ENCODE measurements around the gene IER3IP1. TPM values are rescaled to one million over a fixed set of nuclear protein-coding genes. Genes with fewer than 3 reads are reported as not detected.
"Not testable (repeated sequence)": the region's sequence is repeated elsewhere in the genome, so short reads cannot be mapped to it uniquely, and the experiment has no call there.

The IER3IP1 gene, protein sequence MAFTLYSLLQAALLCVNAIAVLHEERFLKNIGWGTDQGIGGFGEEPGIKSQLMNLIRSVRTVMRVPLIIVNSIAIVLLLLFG
- total RNA-seq (10 to 100 TPM; 15.6 to 19.0 TPM), polyA plus RNA-seq (20.9 TPM)

DNA sequence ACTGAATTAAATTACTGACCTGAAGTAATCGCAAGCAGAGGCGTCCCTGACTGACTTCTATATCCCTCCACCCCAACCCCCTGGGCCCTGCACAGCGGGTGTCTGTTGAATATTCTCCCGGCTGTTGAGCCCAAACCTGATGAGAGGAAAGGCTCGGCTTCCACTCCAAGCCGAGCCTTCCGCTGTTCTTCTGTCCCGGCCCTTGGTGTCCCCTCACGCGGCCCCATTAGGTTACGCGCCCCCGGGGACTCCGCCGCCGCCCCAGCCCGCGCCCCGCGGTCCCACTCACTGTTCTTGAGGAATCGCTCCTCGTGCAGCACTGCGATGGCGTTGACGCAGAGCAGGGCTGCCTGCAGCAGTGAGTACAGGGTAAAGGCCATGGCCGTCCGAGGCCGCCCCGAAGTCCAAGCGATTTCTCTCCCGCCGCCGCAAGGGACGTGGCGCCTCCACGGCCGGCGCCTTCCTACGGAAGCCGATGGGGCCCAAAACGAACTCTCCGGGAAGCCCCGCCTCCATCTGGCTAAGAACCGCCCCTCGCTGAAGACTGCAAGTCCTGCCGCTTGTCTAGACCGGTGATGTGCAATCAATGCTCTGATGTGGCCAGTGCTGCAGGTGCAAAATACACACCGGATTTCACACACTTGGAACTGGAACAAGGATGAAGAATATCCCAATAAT lies at the start of gene IER3IP1:
IER3IP1 (minus strand) TSS at position 467 of the 678 bp plus-strand sequence; CDS start at position 380, 87 bp downstream.
- H3K27ac Mint-ChIP-seq, result peak within 1 kb of the TSS; percentile 49 to 95 (median 78)
- H3K9me3 Mint-ChIP-seq, result no peaks in the 10 kb centered on the region
- no peaks in the 10 kb centered on the region for H3K27me3 ChIP-seq (ENCODE audit: insufficient read depth, low read length, poor library complexity, severe bottlenecking)
- DNase-seq, result peak; percentile 80 to 90 (median 81)
- no peaks in the 10 kb centered on the region for H3K9me3 ChIP-seq (ENCODE audit: low read length)
- CTCF ChIA-PET, result interaction anchor here (1.3 kb wide), 1 partner anchor 25 kb away, joined by 4 read pairs; the partner anchor contains the start of gene HDHD2
- peaks cover 0 to 9% (median 0%) of the 10 kb centered on the region in 3 donors for H3K36me3 Mint-ChIP-seq
- POLR2A ChIA-PET, result no interaction called here
- H3K4me3 ChIP-seq (ENCODE audit: low read length), result peak within 1 kb of the TSS; percentile 79
- H3K4me3 Mint-ChIP-seq, result peak within 1 kb of the TSS in 5 of 7 donors; percentile 40 to 75 (median 69)
- peaks cover 7 to 11% of the 10 kb centered on the region in 2 donors for H3K27me3 Mint-ChIP-seq
- H3K4me1 ChIP-seq (ENCODE audit: insufficient read depth, low read length), result peaks cover 25% of the 10 kb centered on the region
- H3K36me3 ChIP-seq (ENCODE audit: insufficient read depth, low read length), result no peaks in the 10 kb centered on the region
- peaks cover 0 to 11% (median 2%) of the 10 kb centered on the region in 3 donors for H3K4me1 Mint-ChIP-seq
- peak within 1 kb of the TSS; percentile 62 for H3K27ac ChIP-seq (ENCODE audit: low read depth, low read length)

DNA sequence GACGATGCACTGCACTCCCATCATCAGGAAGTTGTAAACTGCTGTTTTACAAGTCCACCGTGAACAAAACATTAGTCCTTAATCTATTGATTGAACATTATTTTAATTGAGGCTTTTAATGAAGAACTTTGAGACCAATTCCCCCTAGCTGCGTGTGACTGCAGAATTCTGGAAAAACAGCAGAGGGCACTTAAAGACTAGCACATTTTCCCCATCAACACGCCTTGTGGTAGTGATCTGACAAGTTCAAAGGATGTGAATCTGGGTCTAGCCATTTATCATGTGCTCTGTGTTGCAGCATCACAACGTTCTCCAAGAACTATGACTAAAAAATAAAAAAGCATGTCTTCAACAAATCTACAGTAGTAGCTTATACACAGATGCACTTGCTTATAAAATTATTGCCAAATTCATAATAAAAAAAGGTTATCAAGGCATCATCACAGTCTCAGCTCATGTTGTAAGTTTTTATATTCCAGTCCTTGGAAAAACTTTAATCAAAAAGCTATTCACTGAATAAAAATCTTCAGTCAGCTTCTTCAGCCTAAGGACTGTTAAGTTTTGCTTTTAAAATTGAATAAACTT lies 39.5 kb upstream of the IER3IP1 start:
- Mint-ChIP-seq H3K27me3 (peaks cover 16 to 77% of the 10 kb centered on the region in 2 donors), H3K27ac (no peak overlapping the region), H3K4me3 (no peak overlapping the region), H3K36me3 (no peaks in the 10 kb centered on the region), H3K9me3 (no peaks in the 10 kb centered on the region), H3K4me1 (no peaks in the 10 kb centered on the region)
- Histone ChIP-seq H3K4me1 (ENCODE audit: insufficient read depth, low read length) (no peaks in the 10 kb centered on the region), H3K36me3 (ENCODE audit: insufficient read depth, low read length) (no peaks in the 10 kb centered on the region), H3K4me3 (ENCODE audit: low read length) (no peak overlapping the region), H3K9me3 (ENCODE audit: low read length) (no peaks in the 10 kb centered on the region), H3K27me3 (ENCODE audit: insufficient read depth, low read length, poor library complexity, severe bottlenecking) (no peaks in the 10 kb centered on the region), H3K27ac (ENCODE audit: low read depth, low read length) (no peak overlapping the region)
- ChIA-PET CTCF (interaction anchor here (1.1 kb wide), 1 partner anchor 11 kb away, joined by 4 read pairs; no protein-coding TSS in a partner anchor), POLR2A (no interaction called here)
- DNase-seq, result peak in 1 of 5 donors; percentile 4

DNA sequence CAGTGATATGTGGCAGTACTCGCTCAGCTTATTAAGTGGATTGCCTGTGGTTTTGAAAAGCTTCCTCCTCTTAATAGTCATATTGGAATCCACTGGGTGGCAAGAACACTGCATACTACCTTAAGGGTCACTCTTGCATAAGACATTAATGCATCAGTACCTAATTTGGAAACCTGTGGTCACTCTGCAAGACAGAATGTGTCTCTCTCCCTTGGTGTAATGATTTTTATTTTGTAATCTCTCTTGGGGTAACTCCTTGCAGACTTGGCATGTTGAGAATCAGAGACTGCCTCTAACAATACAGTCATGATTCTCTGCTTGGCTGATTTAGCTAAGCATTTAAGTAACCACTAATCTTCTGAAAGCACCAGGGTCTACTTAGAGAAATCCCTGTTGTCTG lies 33.0 kb upstream of the IER3IP1 start:
- ChIA-PET POLR2A (no interaction called here), CTCF (no interaction called here)
- no peak for DNase-seq
- H3K27ac ChIP-seq (ENCODE audit: low read depth, low read length), result no peak overlapping the region
- no peaks in the 10 kb centered on the region for H3K36me3 Mint-ChIP-seq
- no peak overlapping the region for H3K4me3 Mint-ChIP-seq
- H3K36me3 ChIP-seq (ENCODE audit: insufficient read depth, low read length), result no peaks in the 10 kb centered on the region
- no peaks in the 10 kb centered on the region for H3K4me1 Mint-ChIP-seq
- no peak overlapping the region for H3K4me3 ChIP-seq (ENCODE audit: low read length)
- H3K27me3 Mint-ChIP-seq, result peaks cover 14 to 58% of the 10 kb centered on the region in 2 donors
- H3K27ac Mint-ChIP-seq, result no peak overlapping the region
- H3K4me1 ChIP-seq (ENCODE audit: insufficient read depth, low read length), result no peaks in the 10 kb centered on the region
- H3K9me3 Mint-ChIP-seq, result no peaks in the 10 kb centered on the region
- H3K9me3 ChIP-seq (ENCODE audit: low read length), result no peaks in the 10 kb centered on the region
- H3K27me3 ChIP-seq (ENCODE audit: insufficient read depth, low read length, poor library complexity, severe bottlenecking), result no peaks in the 10 kb centered on the region

DNA sequence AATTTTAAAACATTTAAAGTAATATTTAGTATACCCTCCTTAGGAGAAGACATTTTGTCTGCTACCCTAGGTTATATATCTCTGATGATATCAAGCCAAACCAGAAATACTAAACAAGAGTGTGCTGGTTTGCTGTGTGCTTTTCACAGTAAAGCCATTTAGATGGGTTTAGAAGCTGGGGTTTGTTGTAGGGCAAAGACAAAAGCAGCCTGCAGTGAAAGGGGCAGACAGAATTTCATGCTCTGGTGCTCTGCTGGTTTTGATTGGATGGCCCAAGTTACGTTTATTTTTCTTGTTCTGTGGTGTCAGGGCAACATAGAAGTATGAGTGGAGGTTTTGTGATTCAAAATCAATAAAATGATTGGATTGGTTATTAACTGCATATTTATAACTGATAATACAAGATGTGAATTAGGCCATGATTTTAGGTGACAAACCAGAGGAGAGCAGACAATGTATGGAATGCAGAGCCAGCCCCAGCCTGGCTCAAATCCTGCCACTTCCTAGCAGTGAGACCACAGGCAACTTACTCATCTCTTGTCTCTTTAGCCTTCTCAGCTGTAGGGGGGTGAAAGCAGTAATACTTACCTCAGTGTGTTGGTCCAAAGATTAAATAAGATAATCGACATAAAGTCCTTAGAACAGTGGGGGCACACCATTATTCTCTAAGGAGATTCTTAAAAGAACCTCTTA lies 30.9 kb upstream of the IER3IP1 start:
- Histone ChIP-seq H3K27ac (ENCODE audit: low read depth, low read length) (no peak overlapping the region), H3K36me3 (ENCODE audit: insufficient read depth, low read length) (no peaks in the 10 kb centered on the region), H3K4me3 (ENCODE audit: low read length) (no peak overlapping the region), H3K9me3 (ENCODE audit: low read length) (no peaks in the 10 kb centered on the region), H3K4me1 (ENCODE audit: insufficient read depth, low read length) (no peaks in the 10 kb centered on the region), H3K27me3 (ENCODE audit: insufficient read depth, low read length, poor library complexity, severe bottlenecking) (no peaks in the 10 kb centered on the region)
- Mint-ChIP-seq H3K27me3 (peaks cover 16 to 42% of the 10 kb centered on the region in 2 donors), H3K27ac (no peak overlapping the region), H3K4me3 (no peak overlapping the region), H3K4me1 (no peaks in the 10 kb centered on the region), H3K36me3 (no peaks in the 10 kb centered on the region), H3K9me3 (no peaks in the 10 kb centered on the region)
- CTCF ChIA-PET, result interaction anchor here (1.1 to 2.1 kb wide), 2 partner anchors 106 to 108 kb away, joined by 3 to 6 read pairs; no protein-coding TSS in a partner anchor
- DNase-seq, result no peak
- POLR2A ChIA-PET, result no interaction called here

DNA sequence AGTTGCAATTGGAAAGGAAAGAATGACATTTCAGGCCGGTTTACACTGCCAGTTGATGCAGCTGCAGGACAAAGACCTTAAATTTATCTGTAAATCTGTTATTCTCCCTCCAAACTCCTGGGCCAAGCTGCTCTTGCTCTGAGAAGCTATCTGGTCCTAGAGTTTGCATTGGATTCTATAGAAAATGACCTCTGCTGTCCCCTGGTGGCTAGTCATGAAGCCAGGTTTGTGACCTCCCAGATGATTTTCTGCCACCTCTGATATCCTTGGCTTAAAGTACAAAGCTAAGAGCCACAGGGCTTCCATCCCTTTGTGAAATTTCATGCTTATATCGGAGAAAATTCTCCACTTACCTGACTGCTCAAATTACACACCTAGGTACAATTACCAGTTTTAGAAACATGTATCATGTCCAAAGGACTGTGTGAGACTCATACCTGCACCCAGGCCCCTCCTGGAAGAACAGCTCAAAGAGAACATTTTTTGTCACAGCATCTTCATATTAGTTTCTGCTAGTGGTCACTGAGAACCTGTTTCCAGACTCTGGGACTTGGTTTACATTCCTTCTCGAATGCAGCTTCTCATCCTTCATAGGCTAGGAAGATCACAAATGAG lies 28.9 kb upstream of the IER3IP1 start:
- ChIA-PET POLR2A (no interaction called here), CTCF (interaction anchor here (0.9 to 5.5 kb wide), 10 partner anchors 9 to 154 kb away, joined by 3 to 59 read pairs (median 6); partner anchors contain the start of gene HDHD2)
- DNase-seq, result peak; percentile 11 to 46 (median 17)
- peaks cover 6 to 27% of the 10 kb centered on the region in 2 donors for H3K27me3 Mint-ChIP-seq
- Histone ChIP-seq H3K9me3 (ENCODE audit: low read length) (no peaks in the 10 kb centered on the region), H3K27me3 (ENCODE audit: insufficient read depth, low read length, poor library complexity, severe bottlenecking) (no peaks in the 10 kb centered on the region), H3K36me3 (ENCODE audit: insufficient read depth, low read length) (no peaks in the 10 kb centered on the region), H3K4me1 (ENCODE audit: insufficient read depth, low read length) (no peaks in the 10 kb centered on the region), H3K4me3 (ENCODE audit: low read length) (no peak overlapping the region), H3K27ac (ENCODE audit: low read depth, low read length) (no peak overlapping the region)
- no peaks in the 10 kb centered on the region for H3K4me1 Mint-ChIP-seq
- H3K9me3 Mint-ChIP-seq, result no peaks in the 10 kb centered on the region
- no peaks in the 10 kb centered on the region for H3K36me3 Mint-ChIP-seq
- H3K27ac Mint-ChIP-seq, result no peak overlapping the region
- no peak overlapping the region for H3K4me3 Mint-ChIP-seq

DNA sequence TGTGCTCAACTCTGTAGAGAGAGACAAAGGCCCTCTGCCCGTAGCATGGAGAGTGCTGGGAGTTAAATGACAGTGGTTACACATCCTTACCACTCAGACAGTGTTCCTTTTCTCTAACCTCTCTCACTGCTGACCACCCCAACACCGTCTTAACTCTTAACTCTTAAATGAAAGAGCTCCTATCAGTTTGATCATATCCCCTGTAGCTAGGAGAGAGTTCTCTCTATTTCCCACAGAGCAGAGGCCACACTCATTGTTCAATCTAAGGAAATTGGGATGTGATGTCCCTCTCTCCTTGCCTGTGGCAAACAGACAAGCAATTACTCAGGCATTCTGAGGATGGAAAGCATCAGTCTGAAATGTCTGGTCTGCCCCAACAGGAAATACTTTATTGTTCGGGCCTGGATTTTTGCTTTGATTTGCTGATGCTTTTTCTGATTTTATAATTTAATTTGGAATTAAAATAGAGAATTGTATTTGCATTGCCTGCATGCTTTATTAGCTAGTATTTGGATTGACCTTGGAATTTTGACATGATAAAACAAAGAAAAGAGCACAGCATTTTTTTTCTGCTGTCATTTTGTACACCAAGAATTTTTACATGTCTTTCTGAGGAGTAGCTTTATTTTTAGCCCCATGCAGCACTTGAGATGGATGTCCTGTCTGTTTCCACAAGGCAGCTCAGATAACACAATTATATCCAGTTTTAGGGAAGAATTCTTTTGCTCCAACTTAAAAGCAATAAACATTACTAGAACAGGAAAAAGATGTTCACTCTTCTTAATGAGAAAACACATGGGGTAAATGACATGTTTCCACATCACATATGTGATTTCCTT lies 27.7 kb upstream of the IER3IP1 start:
- ChIA-PET POLR2A (no interaction called here), CTCF (interaction anchor here (1.0 to 5.5 kb wide), 7 partner anchors 11 to 155 kb away, joined by 3 to 59 read pairs (median 4); partner anchors contain the start of gene HDHD2)
- H3K4me1 ChIP-seq (ENCODE audit: insufficient read depth, low read length), result no peaks in the 10 kb centered on the region
- Mint-ChIP-seq H3K27me3 (peaks cover 3 to 15% of the 10 kb centered on the region in 2 donors), H3K4me3 (no peak overlapping the region), H3K36me3 (no peaks in the 10 kb centered on the region), H3K4me1 (no peaks in the 10 kb centered on the region), H3K27ac (no peak overlapping the region), H3K9me3 (no peaks in the 10 kb centered on the region)
- no peaks in the 10 kb centered on the region for H3K27me3 ChIP-seq (ENCODE audit: insufficient read depth, low read length, poor library complexity, severe bottlenecking)
- no peak overlapping the region for H3K27ac ChIP-seq (ENCODE audit: low read depth, low read length)
- no peaks in the 10 kb centered on the region for H3K36me3 ChIP-seq (ENCODE audit: insufficient read depth, low read length)
- no peak for DNase-seq
- H3K9me3 ChIP-seq (ENCODE audit: low read length), result no peaks in the 10 kb centered on the region
- no peak overlapping the region for H3K4me3 ChIP-seq (ENCODE audit: low read length)

DNA sequence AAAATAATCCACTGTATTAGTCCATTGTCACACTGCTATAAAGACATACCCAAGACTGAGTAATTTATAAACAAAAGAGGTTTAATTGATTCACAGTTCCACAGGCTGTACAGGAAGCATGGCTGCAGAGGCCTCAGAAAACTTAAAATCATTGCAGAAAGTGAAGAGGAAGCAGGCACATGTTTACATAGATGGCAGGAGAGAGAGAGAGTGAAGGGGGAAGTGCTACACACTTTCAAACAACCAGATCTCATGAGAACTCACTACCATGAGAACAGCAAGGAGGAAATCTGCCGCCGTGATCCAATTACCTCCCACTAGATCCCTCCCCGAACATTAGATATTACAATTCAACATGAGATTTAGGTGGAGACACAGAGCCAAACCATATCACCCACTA lies 19.8 kb upstream of the IER3IP1 start:
- H3K4me3 Mint-ChIP-seq; H3K4me1 Mint-ChIP-seq; H3K4me1 ChIP-seq (ENCODE audit: insufficient read depth, low read length); H3K36me3 Mint-ChIP-seq; H3K36me3 ChIP-seq (ENCODE audit: insufficient read depth, low read length); H3K9me3 ChIP-seq (ENCODE audit: low read length); DNase-seq; POLR2A ChIA-PET; H3K27ac Mint-ChIP-seq; H3K27me3 ChIP-seq (ENCODE audit: insufficient read depth, low read length, poor library complexity, severe bottlenecking); H3K27ac ChIP-seq (ENCODE audit: low read depth, low read length); H3K9me3 Mint-ChIP-seq; H3K4me3 ChIP-seq (ENCODE audit: low read length); CTCF ChIA-PET: not testable (repeated sequence)
- H3K27me3 Mint-ChIP-seq, result peaks cover 18 to 40% of the 10 kb centered on the region in 2 donors
